DND-41 (cell line): Measurements from ENCODE around the gene PDE3A.

ENCODE experiments used
- ATAC-seq: fragments of 200-7000 bp; cut with Tn5 transposase; 3 replicates; pipeline ENCODE4 v1.9.1; 2021; ENCODE audit warnings: low read depth; ENCODE audit not compliant: insufficient read depth
- DNase-seq: peaks from one replicate; pipeline ENCODE4 v3.0.0-alpha.2; 2020
- H2AFZ ChIP-seq: 2 replicates; pipeline ENCODE4 v1.6.0; 2012; ENCODE audit warnings: low read depth, low read length
- H3K27ac ChIP-seq: 2 replicates; pipeline ENCODE4 v1.5.1; 2012; ENCODE audit warnings: low read length, inconsistent platforms
- H3K27me3 ChIP-seq: fragments of 200-600 bp; sonication (generic); 2 replicates; pipeline ENCODE4 v1.6.0; 2012; ENCODE audit warnings: low read length, mild to moderate bottlenecking, inconsistent platforms; ENCODE audit not compliant: insufficient read depth, poor library complexity
- H3K36me3 ChIP-seq: 2 replicates; pipeline ENCODE4 v1.5.1; 2012; ENCODE audit warnings: low read length, inconsistent platforms; ENCODE audit not compliant: insufficient read depth
- H3K4me1 ChIP-seq: 2 replicates; pipeline ENCODE4 v1.5.1; 2012; ENCODE audit warnings: mild to moderate bottlenecking, low read length; ENCODE audit not compliant: insufficient read depth
- H3K4me2 ChIP-seq: 2 replicates; pipeline ENCODE4 v1.6.0; 2012; ENCODE audit warnings: mild to moderate bottlenecking, moderate library complexity, low read length, inconsistent platforms; ENCODE audit not compliant: insufficient read depth
- H3K4me3 ChIP-seq, 2 experiments: fragments of 200-600 bp in 1 of 2; shearing (Covaris generic) in 1 of 2; 2 replicates each; pipeline ENCODE4 v1.5.1; 2012 to 2016; ENCODE audit warnings: inconsistent platforms in 2 of 2, low read length in 2 of 2, mild to moderate bottlenecking in 2 of 2, low read depth in 1 of 2, moderate library complexity in 1 of 2
- H3K79me2 ChIP-seq: 2 replicates; pipeline ENCODE4 v1.6.0; 2012; ENCODE audit warnings: low read length, inconsistent platforms; ENCODE audit not compliant: insufficient read depth
- H3K9ac ChIP-seq: 2 replicates; pipeline ENCODE4 v1.6.0; 2012; ENCODE audit warnings: low read depth, mild to moderate bottlenecking, inconsistent platforms, low read length, moderate library complexity
- H3K9me3 ChIP-seq: 2 replicates; pipeline ENCODE4 v1.5.1; 2012; ENCODE audit warnings: low read length, moderate library complexity, mild to moderate bottlenecking, inconsistent platforms; ENCODE audit not compliant: insufficient read depth, severe bottlenecking
- H4K20me1 ChIP-seq: 2 replicates; pipeline ENCODE4 v1.6.0; 2012; ENCODE audit warnings: low read length; ENCODE audit not compliant: insufficient read depth
- CTCF ChIP-seq: IDR thresholded peaks from 2 replicates; pipeline ENCODE4 v1.5.1; 2012; ENCODE audit warnings: borderline replicate concordance, low read length, moderate library complexity, mild to moderate bottlenecking; ENCODE audit not compliant: poor library complexity, severe bottlenecking; ENCODE audit errors: extremely low read depth
- EZH2 ChIP-seq: IDR thresholded peaks from 3 replicates; pipeline ENCODE4 v1.6.1; 2012; ENCODE audit warnings: borderline replicate concordance, low read depth, mild to moderate bottlenecking, moderate library complexity, low read length, inconsistent platforms; ENCODE audit not compliant: severe bottlenecking

Gene PDE3A

GRCh38 chr12:20432290-20432689 is 64.0 kb downstream of the PDE3A start:
- Histone ChIP-seq H3K4me1 (no peaks in the 10 kb centered on the region), H4K20me1 (no peaks in the 10 kb centered on the region), H3K79me2 (no peaks in the 10 kb centered on the region), H3K36me3 (no peaks in the 10 kb centered on the region), H3K9ac (no peak overlapping the region), H3K4me3 (no peak overlapping the region), H3K27ac (no peak overlapping the region), H3K27me3 (peaks cover 3% of the 10 kb centered on the region), H2AFZ (no peak overlapping the region), H3K4me2 (no peak overlapping the region), H3K9me3 (no peaks in the 10 kb centered on the region)
- TF ChIP-seq CTCF (no peak), EZH2 (no peak)
- DNase-seq (no peak), ATAC-seq (no peak)

- H3K9ac ChIP-seq, result no peak overlapping the region
- H3K79me2 ChIP-seq, result no peaks in the 10 kb centered on the region
- H3K4me2 ChIP-seq, result no peak overlapping the region
- no peaks in the 10 kb centered on the region for H4K20me1 ChIP-seq
- H3K4me3 ChIP-seq, result no peak overlapping the region
- DNase-seq (no peak), ATAC-seq (no peak)
- no peaks in the 10 kb centered on the region for H3K4me1 ChIP-seq
- H2AFZ ChIP-seq, result no peak overlapping the region
- no peaks in the 10 kb centered on the region for H3K36me3 ChIP-seq
- no peak overlapping the region for H3K27ac ChIP-seq
- TF ChIP-seq EZH2 (no peak), CTCF (no peak)
- H3K9me3 ChIP-seq, result no peaks in the 10 kb centered on the region
- peaks cover 3% of the 10 kb centered on the region for H3K27me3 ChIP-seq
Measured at GRCh38 chr12:20434996-20435395, 66.7 kb downstream of the PDE3A start.

- Histone ChIP-seq H3K9me3 (no peaks in the 10 kb centered on the region), H4K20me1 (no peaks in the 10 kb centered on the region), H3K36me3 (no peaks in the 10 kb centered on the region), H3K4me1 (no peaks in the 10 kb centered on the region), H3K27ac (no peak overlapping the region), H3K27me3 (peaks cover 3% of the 10 kb centered on the region), H2AFZ (no peak overlapping the region), H3K4me2 (no peak overlapping the region), H3K79me2 (no peaks in the 10 kb centered on the region), H3K9ac (no peak overlapping the region), H3K4me3 (no peak overlapping the region)
- ATAC-seq (no peak), DNase-seq (no peak)
- TF ChIP-seq CTCF, result no peak
- TF ChIP-seq EZH2, result no peak
Measured at GRCh38 chr12:20436316-20436715, 68.0 kb downstream of the PDE3A start.

GRCh38 chr12:20438299-20438779 is 70.0 kb downstream of the PDE3A start:
- TF ChIP-seq EZH2 (no peak), CTCF (no peak)
- ATAC-seq (no peak), DNase-seq (no peak)
- no peaks in the 10 kb centered on the region for H3K36me3 ChIP-seq
- H3K4me3 ChIP-seq, result no peak overlapping the region
- no peak overlapping the region for H3K9ac ChIP-seq
- no peak overlapping the region for H3K4me2 ChIP-seq
- H4K20me1 ChIP-seq, result no peaks in the 10 kb centered on the region
- no peaks in the 10 kb centered on the region for H3K9me3 ChIP-seq
- H3K4me1 ChIP-seq, result no peaks in the 10 kb centered on the region
- no peaks in the 10 kb centered on the region for H3K79me2 ChIP-seq
- no peak overlapping the region for H2AFZ ChIP-seq
- peaks cover 8% of the 10 kb centered on the region for H3K27me3 ChIP-seq
- H3K27ac ChIP-seq, result no peak overlapping the region
